ENCODE results near the gene OBSL1. TPM values are rescaled to one million over a fixed set of nuclear protein-coding genes. Genes with fewer than 3 reads are reported as not detected.
A peak's percentile ranks its signal among the peaks of the same experiment; 100 is the strongest.

The OBSL1 gene
- total and polyA plus RNA-seq, 2 donors (not counting 3 experiments of a cell fraction or from before 2014, with no cell fraction given): 16.7 to 20.7 TPM

GRCh38 chr2:219596954-219597551 lies 25.7 kb upstream of the OBSL1 start:
- TF ChIP-seq EZH2 (IDR thresholded peaks at IDR 0.05; ENCODE audit: borderline replicate concordance, low read depth, low read length, severe bottlenecking) (no peak), JUN (IDR thresholded peaks at IDR 0.05; ENCODE audit: borderline replicate concordance, insufficient read depth, insufficient read length, low read depth) (no peak), POLR2A (IDR thresholded peaks at IDR 0.05; ENCODE audit: low read depth, low read length) (no peak), MYC (IDR thresholded peaks at IDR 0.05; ENCODE audit: low read depth, low read length) (no peak), FOS (IDR thresholded peaks at IDR 0.05; ENCODE audit: borderline replicate concordance, insufficient read depth, low read length) (no peak)

DNA sequence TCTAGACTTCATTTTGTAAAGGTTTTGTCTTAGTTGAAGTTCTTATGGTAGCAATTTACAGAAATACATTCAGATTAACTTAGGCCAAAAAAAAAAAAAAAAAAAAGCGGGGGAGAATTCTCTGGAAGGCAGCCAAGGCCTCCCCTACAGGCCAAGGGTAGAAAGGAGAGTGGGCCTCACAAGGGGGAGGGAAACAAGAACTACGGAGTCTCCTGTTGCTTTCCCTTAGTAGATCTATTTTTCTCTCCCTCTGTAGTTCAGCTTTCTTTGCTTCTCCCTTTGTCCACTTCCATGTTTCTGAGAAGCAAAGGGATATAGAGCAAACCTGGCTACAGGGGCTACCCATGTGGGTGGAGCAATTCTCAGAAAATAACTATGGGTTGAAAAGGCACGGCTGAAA lies 23.9 kb upstream of the OBSL1 start:
- CTCF ChIA-PET: interaction anchor here (0.7 to 3.6 kb wide), 3 partner anchors 35 to 99 kb away, joined by 4 to 23 read pairs (median 4); a partner anchor contains a TSS
- dilution Hi-C loops (cut with MboI; ENCODE audit: extremely low pct_ligation_motif_present, low sequenced_read_pairs) (no loop called here), intact Hi-C loops (cut with micrococcal nuclease) (no loop called here)
- H3K4me3 ChIP-seq (replicated peaks in 1 of 3; ENCODE audit: insufficient read depth in 1 of 3, low read depth in 1 of 3, low read length in 3 of 3): no peak overlapping the region
- no peak for FAIRE-seq
- TF ChIP-seq POLR2A (IDR thresholded peaks at IDR 0.05; ENCODE audit: low read depth, low read length) (no peak), POLR2AphosphoS5 (IDR thresholded peaks at IDR 0.05; ENCODE audit: insufficient read depth, low read depth, low read length) (no peak), JUN (IDR thresholded peaks at IDR 0.05; ENCODE audit: borderline replicate concordance, insufficient read depth, insufficient read length, low read depth) (no peak), EZH2 (IDR thresholded peaks at IDR 0.05; ENCODE audit: borderline replicate concordance, low read depth, low read length, severe bottlenecking) (no peak), GATA2 (IDR thresholded peaks at IDR 0.05; ENCODE audit: insufficient read depth, insufficient read length, low read depth, low read length) (no peak), MYC (IDR thresholded peaks at IDR 0.05; ENCODE audit: low read depth, low read length) (no peak), FOS (IDR thresholded peaks at IDR 0.05; ENCODE audit: borderline replicate concordance, insufficient read depth, low read length) (no peak), CTCF (IDR thresholded peaks at IDR 0.05; ENCODE audit: extremely low read depth in 1 of 2, insufficient read depth in 1 of 2, low read depth in 1 of 2, low read length in 2 of 2) (no peak)
- TF ChIP-seq, protein P1, sequence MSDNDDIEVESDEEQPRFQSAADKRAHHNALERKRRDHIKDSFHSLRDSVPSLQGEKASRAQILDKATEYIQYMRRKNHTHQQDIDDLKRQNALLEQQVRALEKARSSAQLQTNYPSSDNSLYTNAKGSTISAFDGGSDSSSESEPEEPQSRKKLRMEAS (IDR thresholded peaks at IDR 0.05; ENCODE audit: insufficient read depth, insufficient read length): no peak
- H3K27ac ChIP-seq (ENCODE audit: insufficient read depth, low read depth, low read length): no peak overlapping the region
- peaks cover 12% of the 10 kb centered on the region for H3K4me1 ChIP-seq (ENCODE audit: control insufficient read depth, extremely low read depth, insufficient read depth, low read length)
- no peak for DNase-seq (ENCODE audit: low read depth, low spot score)
- no TSS peak for BruUV-seq (replicated peaks)
- H3K27me3 ChIP-seq (ENCODE audit: control insufficient read depth in 2 of 2, insufficient read depth in 2 of 2, low read length in 2 of 2): peaks cover 0 to 2% of the 10 kb centered on the region in 2 experiments
- no peaks in the 10 kb centered on the region for H3K9me1 ChIP-seq (replicated peaks; ENCODE audit: control insufficient read depth, extremely low read depth, insufficient read depth, low read length)
- POLR2A ChIA-PET: no interaction called here
- no peak overlapping the region for H2AFZ ChIP-seq (ENCODE audit: low read depth, low read length)
- no peaks in the 10 kb centered on the region for H3K9me3 ChIP-seq (replicated peaks; ENCODE audit: control insufficient read depth, insufficient read depth, low read length)
- H3K4me2 ChIP-seq (ENCODE audit: insufficient read depth, low read length): no peak overlapping the region
- no peaks in the 10 kb centered on the region for H3K79me2 ChIP-seq (ENCODE audit: control insufficient read depth, insufficient read depth, low read length)
- no peaks in the 10 kb centered on the region for H3K36me3 ChIP-seq (ENCODE audit: control insufficient read depth in 2 of 2, extremely low read depth in 1 of 2, insufficient read depth in 2 of 2, low read length in 2 of 2)
- H4K20me1 ChIP-seq (replicated peaks; ENCODE audit: control insufficient read depth, extremely low read depth, insufficient read depth, low read length): no peaks in the 10 kb centered on the region
- no peak overlapping the region for H3K9ac ChIP-seq (replicated peaks; ENCODE audit: extremely low read depth, insufficient read depth, low read length)

More at GRCh38 chr2:219596954-219597551, 25.7 kb upstream of the OBSL1 start:
- Histone ChIP-seq H3K27ac (ENCODE audit: insufficient read depth, low read depth, low read length) (peak overlapping the region; percentile 86), H2AFZ (ENCODE audit: low read depth, low read length) (peak overlapping the region; percentile 98), H3K9ac (replicated peaks; ENCODE audit: extremely low read depth, insufficient read depth, low read length) (peak overlapping the region; percentile 90), H3K4me3 (replicated peaks in 1 of 3; ENCODE audit: insufficient read depth in 1 of 3, low read depth in 1 of 3, low read length in 3 of 3) (peak overlapping the region; percentile 47 to 76 (median 67)), H3K79me2 (ENCODE audit: control insufficient read depth, insufficient read depth, low read length) (no peaks in the 10 kb centered on the region), H3K36me3 (ENCODE audit: control insufficient read depth in 2 of 2, extremely low read depth in 1 of 2, insufficient read depth in 2 of 2, low read length in 2 of 2) (peaks cover 0 to 9% of the 10 kb centered on the region in 2 experiments), H3K4me1 (ENCODE audit: control insufficient read depth, extremely low read depth, insufficient read depth, low read length) (peaks cover 12% of the 10 kb centered on the region), H3K27me3 (ENCODE audit: control insufficient read depth in 2 of 2, insufficient read depth in 2 of 2, low read length in 2 of 2) (no peaks in the 10 kb centered on the region), H3K9me1 (replicated peaks; ENCODE audit: control insufficient read depth, extremely low read depth, insufficient read depth, low read length) (no peaks in the 10 kb centered on the region), H3K9me3 (replicated peaks; ENCODE audit: control insufficient read depth, insufficient read depth, low read length) (no peaks in the 10 kb centered on the region), H4K20me1 (replicated peaks; ENCODE audit: control insufficient read depth, extremely low read depth, insufficient read depth, low read length) (no peaks in the 10 kb centered on the region), H3K4me2 (ENCODE audit: insufficient read depth, low read length) (peak overlapping the region; percentile 81)
- dilution Hi-C loops (cut with MboI; ENCODE audit: extremely low pct_ligation_motif_present, low sequenced_read_pairs) (no loop called here), intact Hi-C loops (cut with micrococcal nuclease) (loop anchor here (1.0 kb wide), 4 partner anchors 26 to 209 kb away; partner anchors contain the start of genes CHPF and OBSL1)
- TSS peak; percentile 92 for BruUV-seq (replicated peaks)
- POLR2A ChIA-PET: interaction anchor here (0.7 kb wide), 1 partner anchor 31 kb away, joined by 5 read pairs; no protein-coding TSS in a partner anchor
- CTCF ChIA-PET: interaction anchor here (0.7 to 3.6 kb wide), 7 partner anchors 26 to 101 kb away, joined by 3 to 23 read pairs (median 4); partner anchors contain the start of gene OBSL1
- DNase-seq (ENCODE audit: low read depth, low spot score): no peak
- peak; percentile 55 for FAIRE-seq

All from endothelial cell of umbilical vein (primary cell).